Embryonic facial prominence (tissue), 1 donor: Measurements from ENCODE around the gene TUBD1.
"Not testable (repeated sequence)": the region's sequence is repeated elsewhere in the genome, so short reads cannot be mapped to it uniquely, and the experiment has no call there.

ENCODE experiments used
- DNase-seq: peaks from one replicate; pipeline ENCODE4 v3.0.0-alpha.2; 2016; ENCODE audit errors: extremely low spot score

The TUBD1 gene

GRCh38 chr17:59844884-59845594 lies 47.7 kb downstream of the TUBD1 start:
- no peak for DNase-seq

GRCh38 chr17:59842901-59843652 lies 49.7 kb downstream of the TUBD1 start:
- no peak for DNase-seq

- DNase-seq: not testable (repeated sequence)
These were observed 50.9 kb downstream of the TUBD1 start for GRCh38 chr17:59841882-59842263.

GRCh38 chr17:59841091-59841881 lies 51.5 kb downstream of the TUBD1 start:
- DNase-seq: not testable (repeated sequence)

- no peak for DNase-seq
These were observed 52.2 kb downstream of the TUBD1 start for GRCh38 chr17:59840329-59841090.

- no peak for DNase-seq
These were observed 53.0 kb downstream of the TUBD1 start for GRCh38 chr17:59839651-59840328.

- DNase-seq: no peak
These were observed 54.5 kb downstream of the TUBD1 start for GRCh38 chr17:59838052-59838916.

GRCh38 chr17:59837308-59838051 lies 55.3 kb downstream of the TUBD1 start:
- DNase-seq: peak; percentile 88

- no peak for DNase-seq
These were observed 59.8 kb downstream of the TUBD1 start for GRCh38 chr17:59832883-59833379.

GRCh38 chr17:59830846-59831486 lies 61.8 kb downstream of the TUBD1 start:
- DNase-seq: no peak

GRCh38 chr17:59830007-59830630 lies 62.6 kb downstream of the TUBD1 start:
- no peak for DNase-seq

- DNase-seq: no peak
These were observed 63.3 kb downstream of the TUBD1 start for GRCh38 chr17:59829217-59830006.

- not testable (repeated sequence) for DNase-seq
These were observed 63.9 kb downstream of the TUBD1 start for GRCh38 chr17:59828819-59829216.

- no peak for DNase-seq
These were observed 64.3 kb downstream of the TUBD1 start for GRCh38 chr17:59828478-59828760.

GRCh38 chr17:59827721-59828477 lies 64.8 kb downstream of the TUBD1 start:
- DNase-seq: no peak

- no peak for DNase-seq
These were observed 65.9 kb downstream of the TUBD1 start for GRCh38 chr17:59826706-59827453.
